Mononuclear cell (primary cell): ENCODE data around the gene ELSPBP1. TPM values are rescaled to one million over a fixed set of nuclear protein-coding genes. Genes with fewer than 3 reads are reported as not detected.
"Not testable (repeated sequence)": the region's sequence is repeated elsewhere in the genome, so short reads cannot be mapped to it uniquely, and the experiment has no call there.

Source experiments
- H3K27me3 ChIP-seq: 2 replicates; pipeline ENCODE4 v1.6.0; 2011; ENCODE audit warnings: low read length, control low read depth; ENCODE audit not compliant: insufficient read depth
- H3K4me1 ChIP-seq: 2 replicates; pipeline ENCODE4 v1.5.1; 2011; ENCODE audit warnings: mild to moderate bottlenecking, low read length, control low read depth; ENCODE audit not compliant: insufficient read depth
- H3K4me3 ChIP-seq: 2 replicates; pipeline ENCODE4 v1.5.1; 2011; ENCODE audit warnings: mild to moderate bottlenecking, low read length, moderate library complexity
- H3K9me3 ChIP-seq: 2 replicates; pipeline ENCODE4 v1.5.1; 2011; ENCODE audit warnings: low read depth, mild to moderate bottlenecking, control low read depth, low read length
- total RNA-seq: library from RNA; depleted of rRNA; stranded (reverse); fragments of >200 nt; gene quantifications from one replicate; pipeline ENCODE4 v1.2.3, GENCODE V29; 2012

ELSPBP1 gene
- total RNA-seq, 1 donor, result not detected

- Histone ChIP-seq H3K9me3 (no peaks in the 10 kb centered on the region), H3K4me1 (no peaks in the 10 kb centered on the region), H3K4me3 (no peak overlapping the region), H3K27me3 (no peaks in the 10 kb centered on the region)
Observed at GRCh38 chr19:48061401-48062344, 67.2 kb downstream of the ELSPBP1 start.

- Histone ChIP-seq H3K4me3 (no peak overlapping the region), H3K9me3 (no peaks in the 10 kb centered on the region), H3K27me3 (no peaks in the 10 kb centered on the region), H3K4me1 (no peaks in the 10 kb centered on the region)
Observed at GRCh38 chr19:48064509-48064908, 70.1 kb downstream of the ELSPBP1 start.

GRCh38 chr19:48069435-48069834 is 75.0 kb downstream of the ELSPBP1 start:
- H3K4me1 ChIP-seq, result no peaks in the 10 kb centered on the region
- H3K9me3 ChIP-seq, result no peaks in the 10 kb centered on the region
- no peak overlapping the region for H3K4me3 ChIP-seq
- no peaks in the 10 kb centered on the region for H3K27me3 ChIP-seq

GRCh38 chr19:48070177-48070769 is 75.8 kb downstream of the ELSPBP1 start:
- H3K4me1 ChIP-seq, H3K27me3 ChIP-seq, H3K9me3 ChIP-seq, H3K4me3 ChIP-seq: not testable (repeated sequence)

Other genes starting within 250 kb of the ELSPBP1 start
- gene NOP53, start 249.1 kb upstream of the ELSPBP1 start, total RNA-seq, result 253 TPM
- 122 TPM for gene SELENOW, start 215.9 kb upstream of the ELSPBP1 start, total RNA-seq
- gene TPRX1, start 190.1 kb upstream of the ELSPBP1 start, total RNA-seq, result not detected
- gene CRX, start 172.7 kb upstream of the ELSPBP1 start, total RNA-seq, result not detected
- not detected for gene TPRX2, start 135.4 kb upstream of the ELSPBP1 start, total RNA-seq
- gene SULT2A1, start 108.3 kb upstream of the ELSPBP1 start, total RNA-seq, result not detected
- not detected for gene BSPH1, start 2.5 kb upstream of the ELSPBP1 start, total RNA-seq
- gene CABP5, start 49.4 kb downstream of the ELSPBP1 start, total RNA-seq, result 4.0 TPM
- gene PLA2G4C, start 116.2 kb downstream of the ELSPBP1 start, total RNA-seq, result 4.2 TPM
- gene LIG1, start 175.7 kb downstream of the ELSPBP1 start, total RNA-seq, result 24.8 TPM
- 0.73 TPM for gene ZSWIM9, start 176.0 kb downstream of the ELSPBP1 start, total RNA-seq